Stimulated activated CD4-positive, alpha-beta T cell treated with anti-CD3 and anti-CD28 coated beads, TNF-alpha, amount 100 ng/mL, for 1 hour (primary cell): ENCODE measurements around the gene SMAD9.
"Not testable (repeated sequence)": the region's sequence is repeated elsewhere in the genome, so short reads cannot be mapped to it uniquely, and the experiment has no call there.

Source experiments
- DNase-seq, 3 donors: peaks; one replicate each; pipeline ENCODE4 v3.0.0-alpha.2; 2020; ENCODE audit warnings: low read depth in 3 of 3, low spot score in 1 of 3

Gene SMAD9

DNA sequence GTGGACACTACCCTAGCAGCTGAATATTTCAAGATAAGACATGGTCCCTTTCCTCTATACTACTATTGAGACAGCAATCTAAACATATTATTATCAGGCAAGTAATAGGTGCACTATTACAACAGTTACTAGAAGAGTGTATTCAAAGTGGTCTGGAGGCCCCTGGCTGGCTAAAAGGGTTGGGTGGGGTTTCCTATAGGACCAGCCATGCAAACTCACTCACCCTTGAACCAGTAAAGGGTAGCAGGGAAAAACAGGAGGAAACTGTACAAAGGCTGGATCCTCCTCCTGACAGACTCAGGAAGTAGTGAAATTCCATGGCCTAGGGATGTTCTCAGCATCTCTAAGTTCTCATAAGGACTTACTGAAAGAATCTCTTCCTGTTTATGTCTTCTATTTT, 7.7 kb downstream of the SMAD9 start:
- no peak for DNase-seq

- DNase-seq: no peak
These were observed 9.5 kb downstream of the SMAD9 start for GRCh38 chr13:36910545-36910944.

DNA sequence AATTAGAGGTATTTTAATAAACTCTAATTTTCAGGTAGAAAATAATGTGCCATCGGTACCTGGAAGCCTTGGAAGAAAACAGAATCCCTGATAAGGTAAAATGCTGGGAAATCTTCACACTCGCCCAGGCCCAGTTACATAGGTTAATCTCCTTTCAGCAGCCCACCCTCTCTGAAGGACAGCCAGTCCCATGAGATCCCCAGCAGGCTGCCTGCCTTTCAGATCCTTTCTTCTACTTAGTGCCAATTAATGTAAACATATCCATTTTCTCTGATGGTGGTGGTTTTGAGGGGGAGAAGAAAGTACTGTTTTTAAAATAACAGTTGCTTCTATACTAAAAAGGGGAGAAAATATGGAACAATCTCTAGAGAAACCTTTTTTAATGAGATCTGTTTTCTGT, 12.2 kb downstream of the SMAD9 start:
- no peak for DNase-seq

GRCh38 chr13:36907266-36907665, 12.8 kb downstream of the SMAD9 start:
- no peak for DNase-seq

- DNase-seq: no peak
These were observed 14.1 kb downstream of the SMAD9 start for GRCh38 chr13:36905944-36906343.

- no peak for DNase-seq
These were observed 16.0 kb downstream of the SMAD9 start for GRCh38 chr13:36903925-36904595.

GRCh38 chr13:36897054-36897616, 22.9 kb downstream of the SMAD9 start:
- DNase-seq: no peak

- no peak for DNase-seq
These were observed 28.3 kb downstream of the SMAD9 start for GRCh38 chr13:36891752-36892151.

GRCh38 chr13:36888645-36889044, 31.4 kb downstream of the SMAD9 start:
- DNase-seq: no peak

DNA sequence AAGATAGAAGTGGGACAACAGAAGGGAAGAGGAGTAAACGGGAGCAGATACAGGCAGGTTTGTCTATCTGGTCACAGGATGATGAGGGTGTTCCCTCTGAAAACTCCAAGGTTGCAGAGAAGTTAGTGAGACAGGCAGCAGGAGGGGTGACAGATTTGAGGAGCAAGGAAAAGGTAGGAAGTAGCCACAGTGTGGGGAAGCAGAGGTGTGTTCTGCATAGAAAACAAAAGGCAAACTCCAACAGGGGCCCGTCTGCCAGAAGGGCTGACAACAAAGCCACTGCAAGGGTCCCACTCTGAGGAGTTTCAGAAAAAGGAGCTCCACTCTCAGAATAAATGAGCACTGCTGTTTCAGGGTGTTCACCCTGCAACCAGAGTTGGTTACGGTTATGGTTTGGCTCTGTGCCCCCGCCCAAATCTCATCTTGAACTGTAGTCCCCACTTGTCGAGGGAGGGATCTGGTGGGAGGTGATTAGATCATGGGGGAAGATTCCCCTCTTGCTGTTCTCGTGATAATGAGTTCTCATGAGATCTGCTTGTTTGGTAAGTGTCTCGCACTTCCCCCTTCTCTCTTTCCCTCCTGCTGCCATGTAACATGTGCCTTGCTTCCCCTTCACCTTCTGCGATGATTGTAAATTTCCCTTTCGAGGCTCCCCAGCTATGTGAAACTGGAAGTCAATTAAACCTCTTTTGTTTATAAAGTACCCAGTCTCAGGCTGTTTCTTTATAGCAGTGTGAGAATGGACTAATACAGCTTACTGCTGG, 32.1 kb downstream of the SMAD9 start:
- DNase-seq: no peak

GRCh38 chr13:36885901-36886300, 34.1 kb downstream of the SMAD9 start:
- DNase-seq: no peak

DNA sequence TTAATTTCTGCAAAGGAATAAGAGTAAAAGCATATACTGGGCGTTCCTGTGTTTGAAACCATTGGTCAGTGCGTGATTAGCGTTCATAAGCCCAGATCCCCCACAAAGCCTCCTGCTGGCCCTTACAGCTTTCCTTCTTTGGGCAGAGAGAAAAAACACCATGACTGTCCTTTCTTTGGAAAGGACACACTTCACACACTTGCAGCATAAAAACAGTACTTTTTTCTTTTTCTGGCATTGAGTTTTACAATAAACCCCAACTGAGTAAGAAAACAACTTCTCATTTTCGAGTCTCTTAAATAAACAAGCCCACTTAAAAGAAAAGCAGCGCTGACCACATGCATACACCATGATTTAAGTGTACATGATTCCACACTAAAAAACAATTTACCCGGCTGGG, 35.8 kb downstream of the SMAD9 start:
- no peak for DNase-seq

DNA sequence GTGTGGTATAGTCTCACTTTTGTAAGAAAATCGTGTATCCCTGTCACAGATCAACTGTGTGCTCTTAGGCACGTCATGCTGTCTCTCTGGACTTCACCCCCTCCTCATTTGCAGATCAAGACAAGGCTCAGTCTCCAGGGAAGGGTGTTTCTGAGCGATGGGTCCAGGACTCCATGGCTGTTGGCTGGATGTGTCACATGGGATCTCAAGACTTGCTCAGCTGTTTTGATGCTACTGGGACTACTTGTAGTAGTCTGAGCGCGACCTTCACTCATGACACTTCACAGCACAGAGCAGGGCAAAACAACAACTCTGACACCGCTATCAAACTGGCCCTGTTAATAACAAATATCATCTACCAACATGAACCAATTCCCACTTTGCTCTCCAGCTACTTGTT, 36.2 kb downstream of the SMAD9 start:
- DNase-seq: no peak

- not testable (repeated sequence) for DNase-seq
These were observed 36.6 kb downstream of the SMAD9 start for GRCh38 chr13:36883392-36883791.

DNA sequence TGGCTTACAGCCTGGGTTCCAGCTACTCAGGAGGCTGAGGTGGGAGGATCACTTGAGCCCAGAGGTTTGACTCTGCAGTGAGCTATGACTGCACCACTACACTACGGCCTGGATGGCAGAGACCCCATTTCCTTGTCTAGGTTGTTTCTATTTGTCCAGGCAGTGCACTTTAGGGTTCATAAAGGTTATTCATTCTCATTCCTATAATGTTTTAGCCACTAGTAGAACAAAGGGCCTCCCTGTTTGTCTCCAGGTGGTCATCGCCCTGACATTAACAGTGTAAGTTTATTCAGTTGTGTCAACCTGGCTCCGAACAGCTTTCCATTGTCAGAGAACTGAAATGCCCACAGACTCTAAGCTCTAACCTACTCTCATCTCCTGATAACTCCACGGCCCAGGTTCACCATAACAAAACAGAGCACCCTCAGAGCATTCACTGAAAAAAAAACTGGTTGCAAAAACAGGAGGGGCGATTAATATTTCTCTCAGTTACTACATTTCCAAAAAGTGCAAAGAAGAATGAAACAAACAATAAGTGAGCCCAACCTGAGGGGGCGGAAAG, 37.1 kb downstream of the SMAD9 start:
- no peak for DNase-seq

DNA sequence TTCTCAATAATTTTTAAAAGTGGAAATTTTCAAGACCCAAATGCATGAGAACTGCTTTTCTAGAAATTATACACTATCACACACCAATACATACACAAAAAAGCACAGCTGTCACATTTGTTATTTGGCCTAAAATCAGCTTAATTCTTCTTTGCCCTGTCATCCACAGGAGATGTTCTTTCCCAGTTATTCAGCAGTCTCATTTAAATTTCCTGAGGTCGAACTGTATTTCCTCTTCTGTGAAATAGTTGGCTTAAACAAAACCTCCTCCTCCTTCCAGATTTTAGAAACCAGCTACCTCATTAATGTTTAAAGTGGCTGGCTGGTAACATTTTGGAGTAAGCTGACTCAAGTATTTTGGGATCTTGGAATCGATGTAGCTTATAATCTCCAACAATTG, 39.1 kb downstream of the SMAD9 start:
- DNase-seq: no peak

- DNase-seq: no peak
These were observed 40.7 kb downstream of the SMAD9 start for GRCh38 chr13:36879218-36879938.

- no peak for DNase-seq
These were observed 44.1 kb downstream of the SMAD9 start for GRCh38 chr13:36875961-36876360.

GRCh38 chr13:36875431-36875830, 44.6 kb downstream of the SMAD9 start:
- no peak for DNase-seq

- no peak for DNase-seq
These were observed 47.4 kb downstream of the SMAD9 start for GRCh38 chr13:36872621-36873020.

- DNase-seq: no peak
These were observed 49.9 kb downstream of the SMAD9 start for GRCh38 chr13:36870050-36870692.
